Vagina (tissue), 2 donors: ENCODE results near the gene KLC1.
A peak's percentile ranks its signal among the peaks of the same experiment; 100 is the strongest.

Experiments
- POLR2A ChIP-seq, 2 donors: fragments of 450-650 bp; IDR thresholded peaks; one replicate each; pipeline ENCODE4 v1.6.1; 2017; ENCODE audit warnings: antibody characterized with exemption in 2 of 2, mild to moderate bottlenecking in 2 of 2, moderate library complexity in 2 of 2
- POLR2AphosphoS5 ChIP-seq, 2 donors: sonication (generic); formaldehyde crosslinking; IDR thresholded peaks; one replicate each; pipeline ENCODE4 v1.9.0; 2017; ENCODE audit warnings: antibody characterized with exemption in 2 of 2, mild to moderate bottlenecking in 2 of 2, low read depth in 1 of 2; ENCODE audit not compliant: insufficient read depth in 1 of 2
- TF ChIP-seq, protein P1 (sequence below), 3 experiments: fragments of 450-650 bp in 2 of 3; fragments of 200-600 bp in 1 of 3; sonication (generic) in 1 of 3; IDR thresholded peaks; one replicate each; pipeline ENCODE4 v1.5.1; 2017 to 2019; ENCODE audit warnings: antibody characterized with exemption in 3 of 3, mild to moderate bottlenecking in 2 of 3, moderate library complexity in 2 of 3

DNA sequence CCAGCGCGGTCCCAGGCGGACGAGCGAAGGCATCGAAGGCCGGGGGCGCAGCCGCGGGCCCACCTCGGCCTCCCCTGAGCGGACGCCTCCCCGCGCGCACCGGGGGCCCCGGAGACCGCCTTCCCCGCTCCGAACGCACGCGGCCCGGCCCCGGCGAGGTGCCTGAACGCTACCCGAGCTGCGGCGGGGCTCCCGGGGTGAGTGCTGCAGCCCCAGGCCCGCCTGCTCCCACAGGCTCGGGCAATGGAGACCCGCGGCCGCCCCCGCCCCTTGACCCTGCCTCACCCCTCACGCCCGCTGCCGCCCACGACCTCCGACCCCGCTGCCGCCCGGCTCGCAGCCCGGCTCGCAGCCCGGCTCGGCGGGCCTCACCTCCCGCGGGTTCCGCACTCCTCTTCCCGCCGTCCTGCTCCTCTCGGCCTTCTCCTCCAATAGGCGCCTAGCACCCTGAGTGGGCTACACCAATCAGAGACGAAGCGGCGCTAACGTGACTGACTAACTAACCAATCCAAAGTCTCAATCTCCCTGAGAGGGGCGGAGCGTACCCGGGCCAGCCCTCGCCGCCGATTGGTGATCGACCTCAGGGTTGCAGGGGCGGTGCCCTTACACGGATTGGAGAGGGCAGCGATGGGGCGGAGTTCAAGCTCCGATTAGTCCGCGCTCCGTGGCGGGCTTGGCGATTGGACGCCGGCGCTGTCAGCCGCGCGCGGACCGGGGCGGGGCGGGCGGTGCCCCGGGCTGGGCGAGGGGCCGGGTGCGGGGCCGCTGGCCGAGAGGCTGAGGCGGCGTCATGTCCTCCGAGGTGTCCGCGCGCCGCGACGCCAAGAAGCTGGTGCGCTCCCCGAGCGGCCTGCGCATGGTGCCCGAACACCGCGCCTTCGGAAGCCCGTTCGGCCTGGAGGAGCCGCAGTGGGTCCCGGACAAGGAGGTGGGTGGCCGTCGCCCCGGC is 86.3 kb downstream of the KLC1 start, which contains the start of the genes XRCC3 and ZFYVE21:
- TF ChIP-seq, protein P1, sequence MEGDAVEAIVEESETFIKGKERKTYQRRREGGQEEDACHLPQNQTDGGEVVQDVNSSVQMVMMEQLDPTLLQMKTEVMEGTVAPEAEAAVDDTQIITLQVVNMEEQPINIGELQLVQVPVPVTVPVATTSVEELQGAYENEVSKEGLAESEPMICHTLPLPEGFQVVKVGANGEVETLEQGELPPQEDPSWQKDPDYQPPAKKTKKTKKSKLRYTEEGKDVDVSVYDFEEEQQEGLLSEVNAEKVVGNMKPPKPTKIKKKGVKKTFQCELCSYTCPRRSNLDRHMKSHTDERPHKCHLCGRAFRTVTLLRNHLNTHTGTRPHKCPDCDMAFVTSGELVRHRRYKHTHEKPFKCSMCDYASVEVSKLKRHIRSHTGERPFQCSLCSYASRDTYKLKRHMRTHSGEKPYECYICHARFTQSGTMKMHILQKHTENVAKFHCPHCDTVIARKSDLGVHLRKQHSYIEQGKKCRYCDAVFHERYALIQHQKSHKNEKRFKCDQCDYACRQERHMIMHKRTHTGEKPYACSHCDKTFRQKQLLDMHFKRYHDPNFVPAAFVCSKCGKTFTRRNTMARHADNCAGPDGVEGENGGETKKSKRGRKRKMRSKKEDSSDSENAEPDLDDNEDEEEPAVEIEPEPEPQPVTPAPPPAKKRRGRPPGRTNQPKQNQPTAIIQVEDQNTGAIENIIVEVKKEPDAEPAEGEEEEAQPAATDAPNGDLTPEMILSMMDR (IDR thresholded peaks at IDR 0.05) = no peak
- TF ChIP-seq POLR2AphosphoS5 (IDR thresholded peaks at IDR 0.05; ENCODE audit: insufficient read depth in 1 of 2, low read depth in 1 of 2) = peak; percentile 64 to 87
- TF ChIP-seq POLR2A (IDR thresholded peaks at IDR 0.05) = peak in 1 of 2 donors; percentile 85
